WERI-Rb-1 (cell line): ENCODE measurements around the gene MRAP.
A peak's percentile ranks its signal among the peaks of the same experiment; 100 is the strongest.

Source experiments
- DNase-seq: peaks from one replicate; pipeline ENCODE4 v3.0.0-alpha.2; 2020
- H3K27ac ChIP-seq: fragments of 250-450 bp; sonication (Bioruptor Pico); 2 replicates; pipeline ENCODE4 v1.5.1; 2020; ENCODE audit warnings: mild to moderate bottlenecking, moderate library complexity
- H3K27me3 ChIP-seq: fragments of 250-450 bp; sonication (Bioruptor Pico); 2 replicates; pipeline ENCODE4 v1.5.1; 2021; ENCODE audit warnings: mild to moderate bottlenecking, low read depth, moderate library complexity; ENCODE audit not compliant: insufficient read depth, severe bottlenecking
- H3K36me3 ChIP-seq: fragments of 250-450 bp; sonication (Bioruptor Pico); 2 replicates; pipeline ENCODE4 v1.5.1; 2020; ENCODE audit warnings: mild to moderate bottlenecking, moderate library complexity
- H3K4me3 ChIP-seq: 2 replicates; pipeline ENCODE4 v1.5.1; 2011; ENCODE audit warnings: low read depth, mild to moderate bottlenecking, control low read depth, low read length
- H3K9me3 ChIP-seq: fragments of 250-450 bp; sonication (Bioruptor Pico); 2 replicates; pipeline ENCODE4 v1.5.1; 2021; ENCODE audit warnings: mild to moderate bottlenecking, moderate library complexity; ENCODE audit not compliant: severe bottlenecking
- TF ChIP-seq, protein P1 (sequence below): IDR thresholded peaks from 2 replicates; pipeline ENCODE4 v1.5.1; 2011; ENCODE audit warnings: low read depth, mild to moderate bottlenecking, control low read depth, inconsistent platforms, low read length

The MRAP gene

DNA sequence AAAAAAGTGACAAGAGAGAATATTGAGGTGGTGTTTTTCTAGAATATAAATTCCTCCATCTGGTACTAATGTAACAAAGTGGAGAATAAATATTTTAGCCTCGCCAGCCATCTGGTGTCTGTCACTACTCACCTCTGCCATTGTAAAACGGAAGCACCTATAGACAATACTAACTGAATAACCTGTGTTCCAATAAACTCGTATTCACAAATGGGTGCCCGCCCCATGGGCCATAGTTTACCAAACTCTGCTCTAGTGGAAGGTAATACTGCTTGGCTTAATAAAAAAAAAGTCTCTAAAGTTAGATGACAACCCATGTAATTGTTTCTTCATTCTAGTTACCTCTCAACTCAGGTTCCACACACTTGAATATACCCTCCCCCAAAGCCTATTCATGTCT is 27.9 kb upstream of the MRAP start:
- H3K4me3 ChIP-seq, result no peak overlapping the region
- DNase-seq, result no peak
- H3K27ac ChIP-seq, result no peak overlapping the region
- no peaks in the 10 kb centered on the region for H3K27me3 ChIP-seq
- TF ChIP-seq, protein P1, sequence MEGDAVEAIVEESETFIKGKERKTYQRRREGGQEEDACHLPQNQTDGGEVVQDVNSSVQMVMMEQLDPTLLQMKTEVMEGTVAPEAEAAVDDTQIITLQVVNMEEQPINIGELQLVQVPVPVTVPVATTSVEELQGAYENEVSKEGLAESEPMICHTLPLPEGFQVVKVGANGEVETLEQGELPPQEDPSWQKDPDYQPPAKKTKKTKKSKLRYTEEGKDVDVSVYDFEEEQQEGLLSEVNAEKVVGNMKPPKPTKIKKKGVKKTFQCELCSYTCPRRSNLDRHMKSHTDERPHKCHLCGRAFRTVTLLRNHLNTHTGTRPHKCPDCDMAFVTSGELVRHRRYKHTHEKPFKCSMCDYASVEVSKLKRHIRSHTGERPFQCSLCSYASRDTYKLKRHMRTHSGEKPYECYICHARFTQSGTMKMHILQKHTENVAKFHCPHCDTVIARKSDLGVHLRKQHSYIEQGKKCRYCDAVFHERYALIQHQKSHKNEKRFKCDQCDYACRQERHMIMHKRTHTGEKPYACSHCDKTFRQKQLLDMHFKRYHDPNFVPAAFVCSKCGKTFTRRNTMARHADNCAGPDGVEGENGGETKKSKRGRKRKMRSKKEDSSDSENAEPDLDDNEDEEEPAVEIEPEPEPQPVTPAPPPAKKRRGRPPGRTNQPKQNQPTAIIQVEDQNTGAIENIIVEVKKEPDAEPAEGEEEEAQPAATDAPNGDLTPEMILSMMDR, result no peak
- no peaks in the 10 kb centered on the region for H3K9me3 ChIP-seq
- peaks cover 57% of the 10 kb centered on the region for H3K36me3 ChIP-seq

DNA sequence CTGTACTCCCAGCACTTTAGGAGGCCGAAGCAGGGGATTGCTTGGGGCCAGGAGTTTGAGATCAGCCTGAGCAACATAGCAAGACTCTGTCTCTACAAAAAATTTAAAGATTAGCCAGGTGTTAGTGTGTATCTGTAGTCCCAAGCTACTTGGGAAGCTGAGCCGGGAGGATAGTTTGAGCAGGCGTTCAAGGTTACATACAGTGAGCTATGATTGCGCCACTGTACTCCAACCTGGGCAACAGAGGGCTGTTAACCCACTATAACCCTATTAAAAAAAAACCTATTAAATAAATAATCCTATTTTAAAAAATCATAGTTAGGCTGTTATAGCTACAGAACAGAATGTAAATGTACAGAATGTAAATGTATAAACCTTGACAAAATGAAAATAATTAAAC is 22.0 kb upstream of the MRAP start:
- Histone ChIP-seq H3K27me3 (no peaks in the 10 kb centered on the region), H3K36me3 (peaks cover 25% of the 10 kb centered on the region), H3K4me3 (no peak overlapping the region), H3K9me3 (no peaks in the 10 kb centered on the region), H3K27ac (no peak overlapping the region)
- TF ChIP-seq, protein P1, result no peak
- DNase-seq, result no peak

DNA sequence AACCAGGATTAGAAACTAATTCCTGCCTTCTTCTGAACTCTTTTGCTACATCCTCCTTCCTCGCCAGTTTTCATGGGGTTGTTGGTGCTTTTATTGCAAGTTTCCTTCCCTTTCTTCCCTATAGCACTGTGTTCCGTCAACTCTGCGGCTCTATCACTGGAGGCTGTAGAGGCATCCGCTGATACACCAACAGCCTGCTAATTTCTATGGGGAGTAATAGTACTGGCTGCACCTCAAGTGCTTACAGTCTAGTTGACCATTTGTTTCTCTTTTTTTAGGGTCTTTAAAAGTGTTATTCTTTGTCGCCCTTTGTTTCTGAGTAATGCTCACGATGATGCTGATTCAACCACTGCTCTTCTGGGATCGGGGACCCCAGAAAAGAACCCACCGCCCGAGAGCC is 20.6 kb upstream of the MRAP start:
- peak overlapping the region; percentile 60; the same call in 1 of the 2 replicates for H3K27ac ChIP-seq
- DNase-seq, result no peak
- TF ChIP-seq, protein P1, result no peak
- H3K9me3 ChIP-seq, result no peaks in the 10 kb centered on the region
- no peaks in the 10 kb centered on the region for H3K27me3 ChIP-seq
- H3K36me3 ChIP-seq, result peaks cover 17% of the 10 kb centered on the region
- H3K4me3 ChIP-seq, result peak overlapping the region; percentile 79

DNA sequence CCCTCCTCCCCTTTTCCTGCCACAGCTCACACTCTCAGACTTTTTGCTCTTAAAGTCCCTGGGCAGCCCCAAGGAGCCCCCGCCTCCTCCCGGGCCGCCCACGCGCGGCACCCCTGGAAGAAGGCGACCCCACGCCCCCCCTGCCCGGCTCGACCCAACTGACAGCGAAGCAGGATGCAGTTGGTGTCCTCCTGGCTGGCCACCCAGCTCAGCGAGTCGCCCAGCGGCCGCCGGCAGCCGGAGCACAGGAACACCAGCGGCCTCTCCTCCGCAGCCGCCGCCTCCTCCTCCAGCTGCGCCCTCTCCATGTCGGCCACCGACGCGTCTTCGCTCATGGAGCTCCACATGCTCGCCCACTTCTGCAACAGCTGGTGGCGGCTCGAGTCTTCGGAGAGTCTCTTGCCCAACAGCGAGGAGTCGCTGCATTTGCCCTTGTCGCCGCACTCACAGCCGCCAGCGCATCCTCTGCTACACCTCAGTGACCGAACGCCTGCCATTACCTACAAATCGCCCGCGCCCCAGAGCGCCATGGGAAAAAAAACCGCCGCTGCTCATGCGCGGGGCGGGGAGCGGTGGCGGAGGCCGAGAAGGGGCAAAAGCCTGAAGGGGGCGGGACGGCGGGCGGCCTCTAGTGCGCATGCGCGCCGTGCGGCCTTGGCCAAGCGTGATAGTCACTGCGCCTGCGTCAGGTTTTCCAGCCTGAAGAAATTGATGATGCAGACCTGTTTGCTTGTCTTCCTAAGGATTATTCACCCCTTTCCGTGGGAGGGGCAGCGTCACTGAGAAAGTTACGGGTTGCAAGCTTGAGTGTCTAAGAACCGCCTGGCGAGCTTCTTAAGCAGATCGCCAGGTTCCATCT is 19.9 kb upstream of the MRAP start, which contains the start of gene MIS18A:
Gene MIS18A (minus strand): TSS at position 532 of the 859 bp plus-strand sequence. CDS start 35 bp downstream, at position 497.
- Histone ChIP-seq H3K4me3 (peak within 1 kb of the TSS; percentile 79), H3K27me3 (no peaks in the 10 kb centered on the region), H3K27ac (peak within 1 kb of the TSS; percentile 60), H3K9me3 (no peaks in the 10 kb centered on the region), H3K36me3 (peaks cover 10% of the 10 kb centered on the region)
- peak; percentile 98 for DNase-seq
- TF ChIP-seq, protein P1, result no peak; the same call in 1 of the 2 replicates

DNA sequence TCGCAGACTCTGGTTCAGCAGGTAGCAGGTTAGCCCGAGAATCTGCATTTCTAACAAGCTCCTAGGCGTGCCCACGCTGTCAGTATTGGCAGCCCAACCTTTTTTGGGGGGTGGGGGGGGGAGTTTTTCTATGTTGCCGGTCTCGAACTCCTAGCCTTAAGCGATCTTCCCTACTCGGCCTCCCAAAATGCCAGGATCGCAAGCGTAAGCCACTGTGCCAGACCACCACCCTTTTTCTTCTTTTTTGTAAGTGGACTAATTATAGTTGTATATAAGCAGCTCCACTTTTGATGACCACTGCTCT is 19.3 kb upstream of the MRAP start:
- peak overlapping the region; percentile 34 for H3K27ac ChIP-seq
- no peaks in the 10 kb centered on the region for H3K27me3 ChIP-seq
- H3K4me3 ChIP-seq, result peak overlapping the region; percentile 79
- H3K36me3 ChIP-seq, result peaks cover 7% of the 10 kb centered on the region
- H3K9me3 ChIP-seq, result no peaks in the 10 kb centered on the region
- TF ChIP-seq, protein P1, result no peak
- DNase-seq, result no peak
